GM19372 (cell line): Measurements from ENCODE around the gene EDN2.

Experiments
- ATAC-seq: cut with Tn5 transposase; IDR thresholded peaks from one replicate; pipeline ENCODE4 v1.9.1; 2021; ENCODE audit warnings: mild to moderate bottlenecking, low read depth, moderate library complexity; ENCODE audit not compliant: unreplicated experiment

The EDN2 gene

DNA sequence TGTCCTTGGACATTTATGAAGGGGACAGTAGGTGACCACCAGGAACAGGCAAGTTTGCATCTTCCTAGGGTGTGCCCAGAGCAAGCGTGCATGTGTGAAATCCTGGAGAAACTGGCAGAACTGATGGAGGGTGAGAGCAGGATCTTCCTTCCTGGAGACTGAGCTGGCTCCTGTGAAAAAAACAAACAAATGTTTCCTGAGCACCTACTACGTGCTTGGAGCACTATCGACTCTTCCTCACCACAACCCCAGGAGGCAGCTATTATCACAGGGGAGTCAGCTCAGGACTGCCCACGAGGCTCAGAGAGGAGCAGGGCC is 1.5 kb upstream of the EDN2 start:
- no peak for ATAC-seq

DNA sequence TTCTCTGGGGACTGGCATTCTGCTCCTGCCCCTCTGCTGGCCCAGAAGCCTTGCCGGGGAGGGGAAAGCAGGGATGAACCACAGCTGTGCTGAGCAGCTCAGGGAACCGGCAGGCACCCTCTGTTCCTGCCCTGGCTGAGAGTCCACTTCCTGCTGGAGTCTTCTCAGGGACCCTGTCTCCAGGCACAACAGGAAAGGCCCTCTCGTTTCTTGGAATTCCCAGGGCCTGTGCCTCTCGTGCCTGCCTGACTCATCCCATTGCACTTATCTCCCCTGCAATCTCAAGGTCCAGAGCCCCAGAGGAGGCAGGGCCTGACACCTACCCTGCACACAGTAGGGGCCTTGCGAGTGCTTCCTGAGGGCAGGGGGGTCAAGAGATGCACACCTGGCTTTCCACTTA is 1.1 kb upstream of the EDN2 start:
- ATAC-seq: no peak

DNA sequence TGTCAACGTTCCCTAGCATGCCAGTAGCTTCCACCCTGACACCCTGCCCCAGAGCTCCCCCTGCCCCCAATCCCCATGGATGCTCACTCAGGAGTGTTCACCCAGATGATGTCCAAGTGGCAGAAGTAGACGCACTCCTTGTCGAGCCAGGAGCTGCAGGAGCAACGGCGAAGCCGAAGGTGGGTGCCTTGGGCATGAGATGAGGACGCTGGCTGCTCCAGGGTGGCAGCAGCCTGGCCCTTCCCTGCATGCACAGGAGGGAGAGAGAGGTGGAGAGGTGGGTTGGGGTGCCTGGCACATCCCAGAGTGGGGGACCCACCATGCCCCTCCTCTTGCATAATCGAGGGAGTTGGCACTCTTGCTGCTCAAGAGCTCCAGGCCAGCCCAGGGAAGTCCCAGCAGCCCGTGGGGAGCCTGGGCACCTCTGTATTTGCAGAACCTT is 502 bp downstream of the EDN2 start:
- no peak for ATAC-seq

DNA sequence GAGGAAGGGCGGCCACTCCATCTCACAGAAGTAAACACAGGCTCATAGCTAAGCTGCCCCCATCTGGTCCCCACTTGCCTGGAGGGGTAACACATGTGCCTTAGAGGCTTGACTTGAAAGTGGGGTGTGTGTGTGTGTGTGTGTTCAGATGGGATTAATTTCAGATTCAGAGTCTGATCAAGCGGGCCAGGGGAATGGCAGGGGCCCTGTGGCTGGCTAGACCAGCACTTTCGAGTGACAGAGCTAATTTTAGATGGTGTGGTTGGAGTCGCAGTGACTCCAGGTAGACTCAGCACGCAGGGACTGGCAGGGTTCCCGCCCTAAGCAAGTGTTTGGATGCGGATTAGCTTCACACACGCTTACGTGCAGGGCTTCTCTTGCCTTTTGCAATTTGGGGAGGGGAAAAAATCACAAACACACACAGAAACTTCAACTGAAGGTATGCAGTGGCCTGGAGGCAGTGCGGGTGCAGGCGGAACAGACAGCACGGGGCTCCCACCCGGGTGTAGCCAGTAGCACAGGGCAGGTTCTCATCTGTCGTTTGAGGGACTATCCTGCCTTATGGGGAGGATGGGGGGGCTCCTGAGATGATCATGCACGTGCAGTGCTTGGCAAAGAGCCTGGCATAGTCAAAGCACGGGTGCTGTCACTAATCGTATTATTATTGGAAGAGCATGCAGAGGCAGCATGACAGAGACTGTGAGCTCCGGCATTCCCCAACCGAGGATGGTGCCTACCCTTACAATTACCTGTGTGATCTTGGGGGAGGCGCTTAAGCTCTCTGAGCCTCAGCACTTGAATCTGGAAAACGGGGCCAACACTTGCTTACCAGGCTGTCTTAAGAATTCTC is 1.3 kb downstream of the EDN2 start:
- ATAC-seq: no peak

DNA sequence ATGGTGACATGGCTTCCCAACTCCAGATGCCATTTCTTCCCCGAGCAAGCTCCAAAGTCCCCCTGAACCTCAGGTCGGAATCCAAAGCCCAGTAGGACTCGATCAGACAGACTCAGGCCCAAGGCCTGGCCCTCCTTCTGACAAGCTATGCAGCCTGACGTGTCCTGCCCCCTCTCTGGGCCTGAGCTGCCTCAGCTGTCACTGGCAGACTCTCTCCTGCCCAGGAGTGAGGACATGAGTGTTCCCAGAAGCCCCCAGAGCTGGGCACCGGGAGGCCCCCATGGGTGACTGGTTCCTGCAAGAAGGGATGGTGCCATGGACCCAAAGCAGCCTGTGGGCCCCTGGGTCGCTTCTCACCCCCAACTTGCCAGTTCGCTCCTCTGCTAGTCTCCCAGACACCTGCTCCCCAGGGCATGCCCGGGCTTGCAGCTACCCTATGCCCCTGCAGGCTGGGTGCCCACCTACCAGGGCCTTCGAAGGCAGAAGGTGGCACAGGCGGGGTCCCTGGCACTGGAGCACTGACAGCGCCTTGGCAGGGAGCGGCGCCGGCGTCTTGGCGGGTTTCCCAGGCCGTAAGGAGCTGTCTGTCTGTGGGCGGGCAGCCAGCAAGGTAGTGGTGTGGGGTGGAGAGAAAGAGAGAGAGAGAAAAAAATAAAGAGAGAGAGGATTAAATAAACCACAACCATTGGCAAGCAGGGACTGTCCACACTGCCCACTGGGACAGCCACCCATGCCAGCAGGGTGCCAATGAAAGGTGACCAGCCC is 2.3 kb downstream of the EDN2 start:
- ATAC-seq: no peak

DNA sequence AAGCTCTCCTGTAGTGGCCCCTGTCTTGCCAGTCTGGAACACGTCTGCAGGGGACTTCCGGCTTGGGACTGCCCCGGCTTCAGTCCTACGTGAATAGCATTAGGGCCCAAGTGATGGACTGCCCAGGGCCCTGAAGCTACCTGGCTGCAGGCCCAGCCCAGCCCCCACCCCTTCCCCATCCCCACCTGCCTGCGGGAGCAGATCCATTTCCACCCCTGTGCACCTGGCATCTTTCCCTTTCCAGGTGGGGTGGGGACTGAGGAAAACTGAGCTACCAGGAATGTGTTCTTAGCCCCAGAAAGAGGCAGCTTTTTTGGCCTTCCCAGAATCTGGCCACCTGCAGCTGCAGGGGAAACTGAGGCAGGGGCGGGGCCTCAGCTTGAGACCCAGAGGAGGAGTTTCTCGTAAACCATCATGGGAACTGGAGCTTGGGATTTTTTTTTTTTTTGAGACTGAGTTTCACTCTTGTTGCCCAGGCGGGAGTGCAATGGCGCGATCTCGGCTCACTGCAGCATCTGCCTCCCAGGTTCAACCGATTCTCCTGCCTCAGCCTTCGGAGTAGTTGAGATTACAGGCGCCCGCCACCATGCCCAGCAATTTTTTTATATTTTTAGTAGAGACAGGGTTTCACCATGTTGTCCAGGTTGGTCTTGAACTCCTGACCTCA is 3.2 kb downstream of the EDN2 start:
- ATAC-seq: no peak

DNA sequence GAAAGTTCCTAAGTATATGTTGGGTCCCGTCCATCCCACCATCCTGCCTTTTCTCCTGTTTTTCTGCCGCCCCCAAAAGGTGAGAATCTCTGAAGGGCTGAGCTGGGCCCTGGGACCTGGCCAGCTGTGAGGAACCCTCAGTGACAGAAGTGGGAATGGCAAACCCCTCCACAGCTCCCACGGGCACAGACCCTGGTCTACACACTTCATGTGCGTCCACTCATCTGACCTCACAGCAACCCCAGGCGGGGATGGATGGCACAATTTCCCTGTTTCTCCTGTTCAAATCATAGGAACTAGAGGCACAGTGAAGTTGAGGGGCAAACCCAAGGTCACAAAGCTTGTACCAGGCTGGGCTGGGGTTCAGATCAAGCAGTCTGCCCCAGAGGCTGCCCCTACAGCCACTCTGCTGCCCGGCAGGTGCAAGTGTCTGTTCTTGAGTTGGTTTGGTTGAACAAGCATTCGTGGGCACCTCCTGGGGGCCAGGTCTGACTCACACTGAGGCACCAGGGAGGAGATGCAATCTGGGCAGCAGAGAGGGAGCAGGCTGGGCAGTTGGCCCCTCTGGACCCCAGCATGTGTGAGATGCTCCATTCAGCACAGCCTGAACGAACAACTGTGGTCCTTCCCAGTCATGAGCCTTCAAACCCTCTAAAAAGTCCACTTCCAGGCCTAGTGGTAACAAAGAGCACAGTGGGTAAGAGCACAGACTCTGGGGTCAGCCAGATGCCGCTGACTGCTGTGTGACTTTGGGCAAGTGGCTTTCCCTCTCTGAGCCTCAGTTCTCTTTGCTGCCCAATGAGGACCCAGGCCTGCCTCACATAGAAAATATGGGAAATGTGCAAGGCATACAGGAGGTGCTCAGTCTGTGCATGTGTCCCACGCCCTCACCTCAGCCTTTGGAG is 4.0 kb downstream of the EDN2 start:
- no peak for ATAC-seq

DNA sequence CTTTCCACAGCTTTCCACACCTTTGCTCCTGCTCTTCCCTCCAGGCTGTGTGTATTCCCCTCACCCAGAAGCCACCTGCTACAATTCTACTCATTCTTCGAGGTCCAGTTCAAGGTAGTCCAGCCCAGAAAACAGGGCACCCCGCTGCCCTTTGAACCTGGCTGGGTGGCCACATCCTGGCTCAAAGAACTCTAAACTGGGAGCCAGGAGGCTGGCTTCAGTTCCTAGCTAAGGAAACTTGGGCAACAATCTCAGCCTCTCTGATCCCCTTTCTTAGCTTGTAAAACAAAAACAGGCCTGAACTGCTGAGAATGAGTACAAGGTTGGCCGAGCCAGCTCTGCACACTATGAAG is 4.7 kb downstream of the EDN2 start:
- ATAC-seq: no peak

DNA sequence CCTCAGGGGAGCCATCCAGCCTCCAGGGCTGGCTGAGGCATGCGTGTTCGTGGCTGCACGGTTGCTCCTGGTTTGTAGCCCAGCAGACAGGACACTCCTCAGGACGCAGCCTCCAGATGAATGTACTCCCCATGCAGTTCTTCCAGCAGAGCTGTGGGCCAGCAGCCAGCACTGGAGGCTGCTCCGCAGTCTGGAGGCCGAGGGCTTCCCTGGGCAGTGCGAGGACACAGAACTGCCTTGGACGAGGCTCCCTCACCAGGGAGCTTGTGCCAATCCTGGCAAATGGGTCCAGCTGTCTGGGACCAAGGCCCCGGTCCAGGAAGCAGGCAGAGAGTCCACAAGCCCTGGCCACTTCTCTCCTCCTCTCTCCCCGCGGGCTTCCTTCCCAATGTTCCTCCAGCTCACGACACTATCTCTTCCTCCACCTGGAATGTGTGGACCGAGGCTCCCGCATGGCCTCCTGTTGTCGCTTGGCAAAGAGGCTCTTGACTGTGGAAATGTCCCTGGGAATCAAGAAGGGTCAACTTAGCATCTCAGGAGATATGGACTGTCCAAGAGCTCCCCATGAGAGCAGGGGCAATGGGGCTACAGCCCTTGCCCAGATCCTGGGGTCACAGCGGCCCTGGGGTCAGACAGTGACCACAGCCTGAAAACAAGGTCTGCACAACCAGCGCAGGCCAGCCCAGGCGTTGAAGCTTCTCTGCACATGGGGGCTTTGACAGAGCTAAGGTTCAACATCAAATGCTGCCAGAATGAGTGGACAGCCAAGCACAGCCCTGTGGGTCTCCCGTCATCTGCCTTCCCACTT is 5.3 kb downstream of the EDN2 start:
- ATAC-seq: no peak

DNA sequence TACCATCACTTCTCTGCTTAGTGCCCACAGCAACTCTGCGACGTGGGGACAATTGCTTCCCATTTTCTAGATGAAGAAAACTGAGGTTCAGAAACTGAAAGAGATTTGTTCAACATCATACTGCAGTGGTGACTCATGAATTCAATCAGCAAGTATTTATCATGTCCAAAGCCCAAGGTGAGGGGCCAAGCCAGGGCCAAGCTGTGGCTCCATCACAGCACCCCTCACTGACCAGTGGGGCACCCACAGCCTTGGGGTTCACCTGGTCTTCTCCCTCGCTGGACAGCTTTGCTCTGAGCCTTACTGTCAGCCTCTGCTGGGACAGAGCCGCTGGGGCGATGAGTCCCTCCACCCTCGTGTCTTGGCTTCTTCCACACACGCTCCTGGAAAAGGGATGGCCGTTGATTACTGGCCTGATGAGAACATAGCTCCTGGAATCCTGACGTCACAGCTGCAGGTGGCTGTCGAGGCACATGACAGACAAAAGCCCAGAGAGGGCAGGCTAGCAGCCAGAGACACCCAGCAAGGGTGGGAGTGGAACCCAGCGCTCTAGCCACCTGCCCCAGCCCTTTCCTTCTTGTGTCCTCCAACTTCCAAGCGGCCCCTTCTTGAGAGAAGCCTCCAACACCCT is 6.2 kb downstream of the EDN2 start:
- ATAC-seq: no peak

DNA sequence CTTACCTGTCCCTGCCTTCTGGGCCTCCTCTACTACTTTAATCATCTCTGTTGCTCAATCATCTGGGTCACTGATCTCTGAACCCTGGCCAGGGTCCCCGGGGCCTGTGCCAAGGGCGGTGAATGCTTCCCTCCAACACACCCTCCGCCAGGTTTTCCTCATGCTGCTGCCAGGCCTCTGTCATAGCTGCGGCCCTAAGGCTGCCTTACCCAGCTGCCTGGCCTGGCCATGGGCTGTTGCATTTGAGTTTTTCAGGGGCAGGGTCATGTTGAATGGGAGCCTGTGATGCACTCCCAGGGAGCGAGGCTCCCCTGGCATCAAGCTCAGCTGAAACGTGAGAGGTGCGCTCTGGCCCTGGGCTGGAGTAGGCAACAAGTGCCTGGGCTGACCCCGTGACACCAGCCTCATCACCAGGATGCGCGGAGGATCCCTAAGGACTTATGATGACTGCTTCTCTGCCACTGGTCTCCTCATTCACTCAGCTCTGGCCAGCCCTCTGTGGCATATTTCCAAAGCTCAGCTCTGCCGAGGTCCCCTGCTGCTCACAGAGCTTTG is 7.6 kb downstream of the EDN2 start:
- ATAC-seq: no peak

DNA sequence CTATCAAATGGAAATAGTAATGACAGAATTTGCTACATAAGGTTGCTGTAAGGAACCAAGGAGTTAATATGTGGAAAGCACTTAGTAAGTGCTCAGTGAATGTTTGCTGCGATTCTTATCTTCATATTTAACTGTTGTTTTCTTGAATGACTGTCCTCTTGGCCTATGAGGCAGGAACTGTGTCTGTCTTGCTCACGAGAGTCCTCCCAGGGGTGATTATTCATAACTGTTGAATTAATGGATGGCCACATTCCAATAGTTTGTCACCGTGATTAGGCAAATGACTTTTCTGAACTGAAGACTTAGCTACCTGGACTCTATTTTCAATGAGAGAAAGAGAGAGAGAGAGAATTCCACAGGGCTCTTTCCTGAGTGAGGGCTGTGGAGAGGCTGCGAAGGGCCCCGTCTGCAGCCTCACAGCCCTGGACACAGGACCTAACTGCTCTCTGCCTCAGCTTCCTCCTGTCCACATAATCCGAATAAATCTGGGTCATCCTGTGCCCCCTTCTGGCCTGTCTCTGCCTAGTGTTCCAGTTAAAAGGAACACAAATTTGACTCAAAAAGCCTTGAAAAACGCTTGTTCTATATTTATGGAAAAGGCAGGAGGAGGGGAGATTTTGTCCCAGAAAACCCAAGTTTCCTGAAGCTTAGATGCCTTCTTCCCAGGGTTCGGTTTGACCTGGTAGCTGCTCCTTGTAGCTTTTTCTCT is 8.5 kb downstream of the EDN2 start:
- no peak for ATAC-seq

DNA sequence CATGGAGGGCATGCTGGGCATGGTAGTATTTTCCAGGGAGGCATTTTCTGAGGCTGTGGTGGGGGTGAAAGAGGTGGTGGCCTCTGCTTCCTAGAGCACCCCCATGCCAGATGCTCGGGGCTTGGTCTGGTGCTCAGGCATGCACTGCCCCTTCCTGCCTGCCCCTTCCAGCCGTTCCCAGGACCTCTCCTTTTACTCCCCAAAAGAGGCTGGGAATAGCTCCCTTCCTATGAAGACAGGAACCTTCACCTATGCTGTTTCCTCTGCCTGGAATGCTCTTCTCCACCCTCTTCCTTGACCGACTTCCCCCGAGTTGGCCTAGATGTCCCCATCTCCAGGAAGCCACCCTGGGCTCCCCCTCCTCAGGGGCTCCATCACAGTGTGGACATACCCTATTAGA is 9.1 kb downstream of the EDN2 start:
- no peak for ATAC-seq

DNA sequence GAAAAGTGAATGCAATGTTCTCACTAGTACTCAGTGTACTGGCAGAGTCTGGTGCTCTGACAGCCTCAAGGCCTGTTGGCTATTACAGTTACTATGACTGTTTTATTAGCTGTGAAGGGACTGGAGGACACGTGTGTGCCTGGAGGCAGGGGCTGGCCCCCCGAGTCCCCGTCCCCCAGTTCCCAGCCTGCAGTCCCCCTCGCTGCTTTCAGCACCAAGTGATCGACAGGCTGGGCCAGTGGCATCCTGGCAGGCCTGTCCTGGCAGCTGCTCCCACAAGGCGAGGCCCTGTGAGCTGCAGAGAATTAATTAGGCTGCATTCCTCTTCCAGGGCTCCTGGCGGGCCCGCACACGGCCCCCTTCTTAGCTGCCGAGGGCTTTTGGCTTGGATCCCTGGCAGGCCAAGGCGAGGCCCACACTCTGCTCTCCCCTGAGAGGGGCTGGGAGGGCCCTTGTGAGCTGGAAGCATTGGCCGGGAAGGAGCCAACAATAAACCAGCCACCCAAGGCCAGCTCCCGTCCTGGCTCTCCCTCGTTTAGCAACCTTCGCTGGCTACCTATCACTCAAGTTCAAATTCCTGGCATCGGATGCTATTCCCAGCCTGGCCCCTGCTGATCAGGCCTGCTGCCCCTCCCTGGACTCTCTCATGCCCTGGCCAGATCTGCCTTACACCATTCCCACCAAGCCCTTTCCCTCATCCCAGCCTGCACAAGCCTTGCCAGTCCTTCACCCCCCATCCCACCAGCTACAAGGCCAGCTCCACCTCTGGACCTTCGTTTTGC is 9.8 kb downstream of the EDN2 start:
- ATAC-seq: no peak

DNA sequence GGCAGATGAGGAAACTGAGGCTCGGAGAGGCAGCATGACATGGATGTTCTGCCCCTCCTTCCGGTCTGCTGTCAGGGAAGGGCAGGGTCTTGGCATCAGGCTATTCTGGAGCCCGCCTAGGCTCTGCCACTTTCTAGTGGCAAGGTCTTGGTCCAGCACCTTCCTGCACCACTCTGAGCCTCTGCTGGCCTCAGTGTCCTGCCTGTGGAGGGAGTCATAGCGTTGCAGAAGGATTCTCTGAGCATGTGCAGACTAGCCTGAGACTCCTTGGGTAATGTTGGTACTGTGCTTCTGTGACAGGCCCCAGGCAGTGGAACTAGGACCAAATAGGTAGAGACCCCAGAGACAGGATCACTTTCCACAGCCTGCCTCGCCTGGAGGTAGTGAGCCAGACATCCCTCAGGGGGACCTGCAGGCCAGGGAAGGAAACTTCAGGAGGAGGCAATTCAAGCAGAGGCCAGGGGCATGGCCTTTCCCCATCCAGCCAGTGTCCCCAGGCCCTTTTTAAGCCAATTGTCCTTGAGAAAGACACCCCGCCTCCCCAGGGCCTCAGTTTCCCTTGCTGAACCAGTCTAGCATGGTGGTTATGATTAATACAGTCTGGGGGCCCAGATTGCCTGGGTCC is 10.6 kb downstream of the EDN2 start:
- ATAC-seq: no peak

DNA sequence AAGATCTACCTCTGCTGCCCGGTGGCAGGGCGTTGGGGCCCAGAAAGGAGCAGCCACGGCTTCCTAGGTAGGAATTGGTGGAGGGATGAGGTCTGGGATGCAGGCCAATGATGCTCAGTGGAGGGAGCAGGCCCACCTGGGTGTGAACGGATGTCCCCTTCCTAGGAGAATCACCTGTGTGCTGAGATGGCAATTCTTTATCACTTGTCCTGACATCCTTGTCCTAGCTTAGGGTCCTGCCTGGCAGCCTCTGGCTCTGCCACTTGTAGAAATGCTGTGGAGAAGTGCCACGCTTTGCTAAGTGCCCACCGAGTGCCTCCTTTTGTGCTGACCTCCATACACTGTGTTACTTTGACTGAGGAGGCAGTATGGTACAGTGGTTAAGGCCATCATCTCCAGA is 12.8 kb downstream of the EDN2 start:
- no peak for ATAC-seq

DNA sequence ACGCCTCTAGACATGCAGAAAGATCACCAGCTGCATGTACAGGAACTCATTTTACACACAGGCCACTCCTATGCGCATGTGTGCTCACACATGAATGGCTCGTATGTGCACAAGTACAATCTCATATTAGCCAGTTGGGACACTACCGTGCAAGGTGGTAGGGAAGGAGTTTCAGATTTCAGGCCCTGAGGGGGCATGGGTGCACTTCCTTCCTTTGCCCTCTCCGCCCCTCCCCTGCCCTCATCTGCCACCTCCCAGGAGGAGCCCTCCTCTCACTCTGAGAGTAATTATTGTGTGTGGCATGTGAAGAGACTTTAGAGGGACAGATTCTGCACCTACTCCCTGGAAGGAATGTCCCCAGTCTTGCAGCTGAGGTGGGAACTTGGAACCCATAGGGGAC is 14.8 kb downstream of the EDN2 start:
- no peak for ATAC-seq
